HS-27A (cell line): ENCODE measurements around the gene GRID2.

Experiments
- DNase-seq: peaks from one replicate; pipeline ENCODE4 v3.0.0-alpha.2; 2012; ENCODE audit warnings: low read depth, missing footprints

The GRID2 gene

GRCh38 chr4:93748373-93749291 lies 1444.9 kb downstream of the GRID2 start:
- no peak for DNase-seq

DNA sequence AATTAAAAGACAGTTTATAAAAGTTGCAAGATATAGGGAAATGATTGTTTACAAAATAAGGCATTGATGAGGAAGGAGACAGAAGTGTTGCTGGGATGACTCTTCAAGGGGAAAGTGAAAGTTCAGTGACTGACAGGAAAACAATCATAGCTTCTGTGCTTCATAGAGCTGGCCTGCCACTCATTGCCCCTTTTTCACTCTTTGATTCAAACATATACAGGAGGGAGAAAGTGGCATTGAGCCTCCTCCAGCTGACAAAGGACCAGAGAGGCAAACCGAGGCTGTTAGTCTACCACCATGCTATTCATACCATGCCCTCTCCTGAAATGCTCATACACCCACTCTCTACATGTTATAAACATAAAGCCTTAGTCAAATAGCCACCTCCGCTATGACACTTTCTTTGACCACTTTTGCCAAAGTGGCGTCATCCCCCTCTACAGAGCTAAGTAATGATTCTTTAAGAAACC lies 1445.6 kb downstream of the GRID2 start:
- DNase-seq: no peak

GRCh38 chr4:93751411-93751810 lies 1447.6 kb downstream of the GRID2 start:
- no peak for DNase-seq

DNA sequence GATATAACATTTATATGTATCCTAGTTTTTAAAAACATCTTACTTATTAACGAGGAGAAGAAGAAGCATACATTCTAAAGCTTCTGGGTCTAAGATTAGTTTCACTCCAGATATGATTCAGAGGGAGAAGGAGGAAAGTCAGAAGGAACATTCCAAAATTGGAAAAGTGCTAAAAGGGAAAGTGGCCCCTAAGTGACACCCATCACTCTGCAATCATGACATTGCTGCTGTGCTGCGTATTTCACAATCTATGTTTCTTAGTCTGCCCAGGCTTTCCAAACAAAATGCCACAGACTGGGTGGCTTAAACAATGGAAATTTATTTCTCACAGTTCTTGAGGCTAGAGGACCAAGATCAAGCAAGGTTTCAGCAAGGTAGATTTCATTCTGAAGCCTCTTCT lies 1452.3 kb downstream of the GRID2 start:
- no peak for DNase-seq

GRCh38 chr4:93759506-93759905 lies 1455.7 kb downstream of the GRID2 start:
- no peak for DNase-seq

DNA sequence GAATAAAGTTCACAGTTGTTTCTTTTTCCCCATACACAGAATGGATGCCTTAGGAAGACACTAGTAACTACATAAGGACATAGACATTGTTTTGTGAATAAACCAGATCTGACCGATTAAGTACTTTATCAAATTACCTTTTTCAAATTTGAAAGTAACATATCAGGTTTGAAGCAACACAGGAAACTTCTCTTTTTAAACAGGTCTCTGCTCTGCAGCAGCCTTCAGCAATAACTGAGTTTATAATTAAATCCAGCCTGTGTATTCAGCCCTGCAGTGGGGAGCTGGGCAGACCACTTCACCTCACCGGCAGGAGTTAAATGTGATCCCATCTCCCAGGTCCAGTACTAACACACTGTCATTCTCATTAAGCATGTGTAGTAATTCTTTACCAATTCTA lies 1456.5 kb downstream of the GRID2 start:
- DNase-seq: no peak

- no peak for DNase-seq
These were observed 1457.5 kb downstream of the GRID2 start for GRCh38 chr4:93761286-93761685.

DNA sequence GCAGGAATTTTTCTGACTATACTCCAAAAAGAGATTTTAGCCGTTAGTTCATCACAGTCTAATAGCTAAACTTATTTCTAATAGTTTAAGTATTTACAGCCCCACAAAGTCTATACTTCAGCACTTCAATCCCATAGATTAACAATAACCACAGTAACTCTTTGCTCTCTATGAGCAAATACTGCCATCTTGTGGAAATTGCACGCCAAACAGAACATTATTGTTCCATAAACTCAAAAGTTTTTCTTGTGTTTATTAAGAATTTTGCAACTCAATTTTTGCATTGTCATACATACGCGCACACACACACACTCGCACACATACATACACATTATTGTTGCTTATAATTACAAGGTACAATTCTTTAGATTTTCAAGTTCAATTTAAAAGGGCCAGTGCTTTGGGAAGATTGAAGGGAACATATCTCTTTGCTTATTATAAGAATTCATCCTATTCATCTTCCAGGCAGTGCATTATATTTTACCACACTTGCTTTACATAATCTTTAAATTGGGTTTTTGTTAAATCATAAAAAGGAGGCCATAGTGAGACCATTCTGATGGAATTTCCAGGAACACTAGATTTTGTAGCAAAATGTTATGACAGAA lies 1461.0 kb downstream of the GRID2 start:
- no peak for DNase-seq

DNA sequence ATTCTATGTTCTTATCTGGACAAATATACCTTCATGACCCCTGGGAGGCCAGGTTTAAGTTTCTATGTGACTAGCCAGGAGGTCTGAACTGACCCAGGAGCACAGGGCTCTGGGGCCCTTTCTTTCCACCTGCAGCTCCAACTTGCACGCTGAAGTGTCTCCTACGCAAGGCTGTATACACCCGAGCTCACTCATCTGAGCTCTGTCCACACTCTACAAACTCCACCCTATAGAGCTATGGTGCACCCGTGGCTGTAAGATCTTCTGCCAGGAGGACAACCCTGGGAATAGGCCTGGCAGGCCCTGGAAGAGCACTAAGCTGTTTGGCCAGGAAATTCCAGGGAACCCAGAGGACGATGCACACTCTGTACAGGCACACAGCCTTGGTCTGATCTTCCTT lies 1464.2 kb downstream of the GRID2 start:
- DNase-seq: no peak

DNA sequence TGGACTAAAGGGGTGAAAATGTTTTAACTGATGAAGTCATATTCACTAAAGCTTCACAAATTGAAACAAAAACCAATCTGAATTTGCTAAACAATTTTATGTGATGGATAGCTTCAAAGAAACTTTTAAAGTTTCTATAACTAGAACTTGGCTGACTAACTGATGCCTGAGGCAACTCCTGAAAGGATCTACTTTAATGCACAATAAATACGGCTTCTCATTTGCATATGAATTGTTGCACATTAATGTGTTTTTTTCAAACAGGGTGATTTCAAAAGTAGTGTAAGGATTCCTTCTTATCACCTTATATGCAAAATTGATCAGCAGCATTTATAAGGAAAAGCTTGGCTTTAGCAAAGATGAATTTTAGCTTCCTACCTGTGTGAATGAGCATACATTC lies 1466.4 kb downstream of the GRID2 start:
- DNase-seq: no peak

DNA sequence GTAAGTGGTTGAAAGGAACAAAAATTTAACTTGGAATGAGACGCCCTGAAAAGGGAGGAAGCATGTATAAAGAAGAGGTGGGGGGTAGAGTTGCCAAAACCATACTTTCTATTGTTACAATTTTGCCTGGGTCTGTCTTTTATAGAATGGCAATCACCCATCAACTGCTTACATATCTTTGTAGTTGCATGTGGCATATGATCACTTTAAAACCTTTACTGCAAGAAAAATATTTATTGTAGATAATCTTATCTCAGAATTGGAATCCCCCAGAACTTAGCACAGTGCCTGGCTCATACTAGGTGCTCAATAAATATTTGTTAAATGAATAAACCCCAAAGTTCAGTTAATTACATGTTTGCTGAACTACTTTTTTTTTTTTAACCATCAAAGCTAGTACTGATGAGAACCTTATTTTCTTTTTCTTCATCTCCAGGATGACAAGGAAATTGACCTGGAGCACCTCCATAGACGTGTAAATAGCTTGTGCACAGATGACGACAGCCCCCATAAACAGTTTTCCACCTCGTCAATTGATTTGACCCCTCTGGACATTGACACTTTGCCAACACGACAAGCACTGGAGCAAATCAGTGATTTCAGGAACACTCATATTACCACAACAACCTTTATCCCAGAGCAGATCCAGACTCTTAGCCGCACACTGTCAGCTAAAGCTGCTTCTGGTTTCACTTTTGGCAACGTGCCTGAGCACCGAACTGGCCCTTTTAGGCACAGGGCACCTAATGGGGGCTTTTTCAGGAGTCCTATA lies 1468.1 kb downstream of the GRID2 start:
- DNase-seq: no peak

DNA sequence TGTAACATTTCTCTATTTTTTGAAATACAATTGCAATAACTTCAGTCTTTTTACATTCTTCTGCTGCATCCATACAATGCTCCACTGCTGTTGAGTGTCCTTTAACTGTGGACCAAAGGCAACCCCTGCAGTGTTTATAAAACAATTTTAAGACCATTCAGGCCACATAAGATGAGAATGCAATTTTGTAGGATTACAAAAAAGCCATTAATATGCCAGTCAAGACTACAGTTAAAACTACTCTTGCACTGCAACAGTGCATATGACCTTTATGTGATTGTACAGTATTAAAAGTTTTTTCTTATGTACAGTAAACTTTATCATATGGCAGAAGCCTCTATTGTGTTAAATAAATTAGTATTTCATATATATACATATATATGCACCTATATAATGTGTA lies 1469.1 kb downstream of the GRID2 start:
- DNase-seq: no peak

GRCh38 chr4:93775551-93775950 lies 1471.8 kb downstream of the GRID2 start:
- no peak for DNase-seq

DNA sequence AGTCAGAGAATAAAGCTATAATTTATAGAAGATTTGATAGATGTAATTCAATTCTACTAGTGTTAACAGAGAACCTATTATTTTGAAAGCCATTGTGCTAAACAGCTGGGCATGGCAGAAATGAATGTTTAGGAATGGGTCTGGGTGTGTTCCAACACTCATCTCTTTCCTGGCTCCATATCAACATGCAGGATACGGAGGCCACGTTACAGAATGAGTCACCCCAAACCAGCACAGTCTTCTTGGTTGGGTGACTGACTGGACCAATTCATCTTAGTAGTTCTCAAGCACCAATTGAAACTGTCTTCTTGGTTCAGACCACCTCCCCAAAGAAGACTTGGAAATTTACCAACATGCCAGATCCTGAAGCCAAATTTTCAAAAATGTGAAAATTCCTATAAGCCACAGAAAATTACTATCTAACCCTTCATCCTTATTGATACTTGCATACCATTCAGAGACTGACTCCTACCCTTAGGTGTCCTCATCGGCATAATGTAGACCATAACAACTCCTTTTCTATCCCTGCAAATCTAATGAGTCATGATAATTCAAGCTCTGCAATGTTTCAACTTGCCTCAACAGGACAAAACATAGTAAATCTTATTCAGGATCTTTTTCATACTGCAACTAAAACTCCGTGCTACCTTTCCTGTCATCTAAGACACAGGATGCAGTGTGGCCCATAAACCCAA lies 1472.8 kb downstream of the GRID2 start:
- peak; percentile 9 for DNase-seq

GRCh38 chr4:93777081-93777460 lies 1473.3 kb downstream of the GRID2 start:
- no peak for DNase-seq

GRCh38 chr4:93779228-93779627 lies 1475.5 kb downstream of the GRID2 start:
- no peak for DNase-seq

DNA sequence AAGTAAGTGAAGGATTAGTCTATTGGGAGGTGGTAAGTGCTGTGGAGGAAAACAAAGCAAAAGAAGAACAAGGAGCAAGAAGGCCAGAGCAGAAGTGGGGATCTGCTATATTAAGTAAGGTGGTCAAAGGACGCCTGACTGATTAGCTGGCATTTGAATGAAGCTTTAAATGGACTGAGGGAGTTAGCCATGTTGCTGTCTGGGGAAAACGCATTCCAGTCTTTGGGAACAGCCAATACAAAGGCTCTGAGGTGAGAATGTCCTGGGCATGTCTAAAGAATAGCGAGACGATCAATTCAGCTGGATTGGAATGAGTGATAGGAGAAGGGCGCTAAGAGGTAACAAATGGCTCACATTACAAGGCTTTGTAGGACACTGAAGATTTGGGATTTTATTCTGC lies 1476.3 kb downstream of the GRID2 start:
- DNase-seq: no peak

DNA sequence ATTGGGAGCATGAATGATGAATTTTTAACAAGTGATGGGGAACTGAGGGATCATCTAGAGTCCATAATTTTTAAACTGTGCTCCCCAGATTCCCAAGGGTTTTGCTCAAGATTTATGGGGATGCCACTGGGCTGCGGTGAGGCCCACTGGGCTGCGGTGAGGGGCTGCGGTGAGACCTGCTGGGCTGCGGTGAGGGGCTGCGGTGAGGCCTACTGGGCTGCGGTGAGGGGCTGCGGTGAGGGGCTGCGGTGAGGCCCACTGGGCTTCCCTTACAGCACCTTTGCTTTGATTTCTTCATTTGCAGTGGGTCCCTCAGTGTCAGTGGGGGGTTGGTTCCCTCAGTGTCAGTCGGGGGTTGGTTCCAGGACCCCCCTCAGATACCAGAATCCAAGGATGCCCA lies 1477.4 kb downstream of the GRID2 start:
- no peak for DNase-seq

DNA sequence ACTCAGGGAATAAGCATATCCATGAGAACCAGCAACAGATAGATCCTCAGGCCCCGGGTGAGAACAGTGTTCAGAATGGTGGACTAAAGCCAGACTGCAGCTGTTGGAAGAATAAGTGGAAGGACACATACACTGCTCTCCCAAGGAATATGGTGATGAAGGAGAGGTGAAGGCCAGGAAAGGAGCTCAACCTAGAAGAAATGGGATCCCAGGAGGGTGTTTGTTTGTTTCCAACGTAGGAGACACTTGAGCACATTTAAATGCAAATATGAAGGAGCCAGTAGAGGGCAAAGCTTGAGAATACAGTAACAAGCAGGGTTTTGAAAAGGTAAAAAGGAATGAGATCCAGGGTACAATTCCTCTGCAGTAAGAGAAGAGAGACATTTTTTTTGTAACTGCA lies 1482.4 kb downstream of the GRID2 start:
- no peak for DNase-seq

DNA sequence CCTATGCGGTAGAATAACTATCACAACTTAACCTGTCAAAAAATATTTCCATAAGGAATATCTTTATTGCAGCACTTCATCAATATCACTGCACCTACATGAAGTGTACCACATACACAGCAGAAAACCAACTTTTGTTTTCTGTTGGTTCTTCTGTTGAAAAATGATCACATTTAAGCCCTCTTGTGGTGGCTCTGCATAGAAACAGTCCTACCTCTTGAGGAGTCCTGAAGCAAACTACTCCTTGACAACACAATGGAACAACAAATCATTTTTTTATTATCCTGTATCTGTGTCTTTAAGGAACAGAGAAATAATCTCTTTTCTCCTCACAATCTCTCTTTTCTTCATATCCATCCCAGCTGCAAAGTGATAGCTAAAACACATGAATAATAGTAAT lies 1484.9 kb downstream of the GRID2 start:
- no peak for DNase-seq

GRCh38 chr4:93791570-93792195 lies 1487.9 kb downstream of the GRID2 start:
- no peak for DNase-seq

DNA sequence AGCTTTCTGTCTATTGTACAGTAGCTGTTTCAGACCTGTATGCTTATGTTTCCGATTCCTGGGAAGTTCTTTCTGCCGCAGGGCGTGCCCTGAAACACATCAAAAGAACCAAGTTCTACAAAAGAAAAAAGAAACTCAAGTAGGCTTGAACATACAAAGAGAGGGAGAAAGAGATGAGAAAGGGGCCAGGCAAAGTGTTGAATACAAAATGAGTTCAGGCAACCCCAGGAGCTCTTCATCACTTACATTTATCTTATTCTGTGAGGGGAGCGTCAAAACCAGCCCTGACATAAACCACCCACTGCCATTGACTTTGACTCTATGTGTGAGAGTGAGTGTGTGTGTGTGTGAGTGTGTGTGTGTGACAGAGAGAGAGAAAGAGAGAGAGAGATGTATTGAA lies 1498.3 kb downstream of the GRID2 start:
- DNase-seq: no peak
